Left hindlimb (tissue), 1 donor: ENCODE data around the gene SCARF2.

ENCODE experiments used
- DNase-seq: peaks from one replicate; pipeline ENCODE4 v3.0.0-alpha.2; 2018

SCARF2 gene

GRCh38 chr22:20439928-20440575 is 2.4 kb upstream of the SCARF2 start:
- DNase-seq = no peak

- peak; percentile 34 for DNase-seq
These were observed 1.9 kb upstream of the SCARF2 start for GRCh38 chr22:20439556-20439927.

DNA sequence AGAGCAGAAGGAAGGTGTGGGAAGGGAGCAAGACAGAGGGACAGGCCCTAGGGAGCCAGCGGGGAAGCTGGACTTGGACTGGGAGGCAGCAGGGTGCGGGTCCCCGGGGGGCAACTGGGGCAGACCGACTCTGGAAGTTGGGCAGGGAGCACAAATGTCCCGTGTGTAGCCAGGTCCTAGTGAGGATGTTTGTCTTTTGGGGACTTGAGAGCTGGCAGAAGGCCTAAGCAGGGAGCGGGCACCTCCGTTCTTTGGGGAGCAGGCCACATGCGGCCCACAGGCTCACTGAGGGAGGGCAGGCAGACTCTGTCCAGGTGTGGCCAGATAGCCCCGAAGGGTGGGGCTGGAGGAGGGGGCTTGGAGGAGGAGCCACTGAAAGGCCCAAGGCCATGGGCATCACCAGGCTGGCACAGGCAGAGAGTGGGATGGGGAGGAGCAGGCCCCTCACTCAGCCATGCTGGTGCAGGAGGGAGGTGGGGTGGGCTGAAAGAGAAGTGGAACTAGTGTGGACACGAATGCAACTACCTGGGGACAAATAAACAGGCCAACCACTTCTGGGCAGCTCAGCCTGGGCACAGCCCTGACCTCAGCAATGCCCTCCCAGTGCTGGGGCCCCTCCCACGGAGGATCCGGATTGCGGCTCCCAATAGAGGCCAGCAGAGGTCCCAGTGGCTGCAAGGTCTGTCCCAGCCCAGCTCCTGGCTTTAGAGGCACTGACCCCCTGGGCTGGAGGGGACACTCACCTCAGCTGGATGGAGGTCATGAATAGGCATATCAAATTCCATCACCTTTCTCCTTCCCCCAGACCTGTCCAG is 1.3 kb upstream of the SCARF2 start:
- DNase-seq = peak; percentile 53

- DNase-seq = no peak
These were observed 727 bp upstream of the SCARF2 start for GRCh38 chr22:20438427-20438677.

DNA sequence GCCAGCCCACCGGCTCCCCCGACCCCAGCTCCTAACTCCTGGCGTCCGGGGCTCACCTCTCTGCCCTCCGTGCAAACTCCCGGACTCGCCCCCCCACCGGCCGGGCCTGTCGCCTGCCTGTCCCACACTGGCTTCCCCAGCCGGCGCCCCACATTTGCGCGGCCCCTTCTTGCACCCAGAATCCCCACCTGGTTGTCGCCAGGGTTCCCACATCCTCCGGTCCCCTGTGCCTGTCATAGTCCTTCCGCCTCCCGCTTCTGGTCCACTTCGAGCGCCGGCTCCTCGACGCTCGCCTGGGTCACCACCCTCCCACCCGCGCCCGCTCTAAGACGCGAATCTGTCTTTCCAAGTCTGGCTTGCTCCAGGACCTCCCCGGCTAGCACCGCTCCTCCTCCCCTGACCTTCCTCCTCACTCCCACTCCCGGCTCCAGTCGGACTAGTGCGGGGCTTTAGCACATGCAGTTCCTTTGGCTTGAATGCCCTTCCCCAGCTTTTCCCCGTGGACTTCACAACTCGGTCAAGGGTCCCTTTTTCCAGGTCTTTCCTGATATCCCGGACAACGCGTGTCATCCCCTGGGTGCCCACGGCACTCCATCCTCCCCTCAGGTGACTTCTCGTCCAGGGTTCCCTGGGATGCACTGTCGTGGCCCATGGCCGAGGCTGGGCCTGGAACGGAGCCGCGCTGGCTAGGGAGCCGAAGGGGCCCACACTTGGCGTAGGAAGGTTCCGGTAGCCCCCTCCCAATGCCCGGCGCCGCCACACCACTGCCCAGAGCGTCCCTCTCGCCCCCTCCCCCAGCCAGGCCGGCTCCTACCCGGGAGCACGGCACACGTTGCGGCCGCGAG is 635 bp downstream of the SCARF2 start:
- DNase-seq = peak; percentile 60

- peak; percentile 83 for DNase-seq
These were observed 1.3 kb downstream of the SCARF2 start for GRCh38 chr22:20436307-20436767.

DNA sequence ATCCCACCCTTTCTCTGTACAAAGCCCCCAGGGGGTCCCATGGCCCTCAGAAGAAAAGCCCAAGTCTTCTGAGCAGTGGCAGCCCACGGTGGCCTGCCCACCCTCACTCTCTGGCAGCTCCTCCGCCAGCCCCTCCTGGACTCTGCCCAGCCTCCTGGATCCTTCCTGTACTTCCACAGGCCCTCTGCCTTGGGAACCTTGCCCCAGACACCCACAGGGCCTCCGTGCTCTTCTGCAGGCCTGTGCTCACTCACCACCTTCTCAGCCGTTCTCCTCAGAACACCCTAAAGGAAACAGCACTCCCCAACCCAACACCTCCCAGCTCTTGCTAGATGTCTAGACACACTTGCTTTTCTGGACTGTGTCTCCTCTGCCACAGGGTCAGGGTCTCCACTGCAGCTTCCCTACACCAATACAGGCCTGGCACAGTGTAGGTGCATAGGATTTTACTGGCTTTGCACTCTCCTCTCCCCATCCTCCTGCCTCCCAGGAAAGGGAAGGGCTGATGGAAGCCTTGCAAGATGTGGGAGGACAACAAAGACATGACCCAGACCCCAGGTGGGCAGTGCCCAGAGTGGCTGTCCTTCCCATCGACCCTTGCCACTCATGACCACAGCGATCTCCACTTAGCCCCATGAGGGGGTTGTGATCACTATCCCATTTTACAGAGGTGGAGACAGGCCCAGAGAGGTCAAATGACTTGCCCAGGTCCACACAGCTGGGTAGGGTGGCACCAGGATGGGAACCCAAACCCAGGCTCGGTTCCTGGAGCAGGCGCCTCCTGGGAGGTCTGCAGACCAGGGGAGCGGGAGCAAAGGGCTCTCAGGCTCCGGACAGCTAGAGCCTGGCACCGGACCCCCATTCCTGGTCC is 2.0 kb downstream of the SCARF2 start:
- DNase-seq = peak; percentile 41

DNA sequence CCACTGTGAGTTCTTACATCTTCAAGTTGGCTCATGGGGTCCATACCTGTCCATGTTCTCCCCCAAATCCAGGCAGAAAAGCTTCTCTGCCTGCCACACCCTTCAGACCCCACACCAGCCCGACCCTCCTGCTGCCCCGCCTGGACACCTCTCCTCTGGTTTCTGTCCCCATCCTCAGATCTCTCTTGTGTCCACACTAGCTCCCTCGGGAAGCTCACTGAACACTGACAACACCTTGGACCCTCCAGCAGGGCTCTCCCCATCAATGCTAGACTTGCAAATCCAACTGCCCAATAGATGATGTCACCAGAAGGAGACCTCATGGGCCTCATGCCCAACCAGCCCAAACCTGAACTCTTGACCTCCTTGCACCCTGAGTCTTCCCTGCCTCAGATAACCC is 2.9 kb downstream of the SCARF2 start:
- no peak for DNase-seq

GRCh38 chr22:20434264-20434751 is 3.3 kb downstream of the SCARF2 start:
- no peak for DNase-seq

GRCh38 chr22:20433686-20434241 is 3.9 kb downstream of the SCARF2 start:
- DNase-seq = no peak

GRCh38 chr22:20433191-20433590 is 4.4 kb downstream of the SCARF2 start:
- peak; percentile 27 for DNase-seq

GRCh38 chr22:20432244-20432686 is 5.4 kb downstream of the SCARF2 start:
- no peak for DNase-seq

DNA sequence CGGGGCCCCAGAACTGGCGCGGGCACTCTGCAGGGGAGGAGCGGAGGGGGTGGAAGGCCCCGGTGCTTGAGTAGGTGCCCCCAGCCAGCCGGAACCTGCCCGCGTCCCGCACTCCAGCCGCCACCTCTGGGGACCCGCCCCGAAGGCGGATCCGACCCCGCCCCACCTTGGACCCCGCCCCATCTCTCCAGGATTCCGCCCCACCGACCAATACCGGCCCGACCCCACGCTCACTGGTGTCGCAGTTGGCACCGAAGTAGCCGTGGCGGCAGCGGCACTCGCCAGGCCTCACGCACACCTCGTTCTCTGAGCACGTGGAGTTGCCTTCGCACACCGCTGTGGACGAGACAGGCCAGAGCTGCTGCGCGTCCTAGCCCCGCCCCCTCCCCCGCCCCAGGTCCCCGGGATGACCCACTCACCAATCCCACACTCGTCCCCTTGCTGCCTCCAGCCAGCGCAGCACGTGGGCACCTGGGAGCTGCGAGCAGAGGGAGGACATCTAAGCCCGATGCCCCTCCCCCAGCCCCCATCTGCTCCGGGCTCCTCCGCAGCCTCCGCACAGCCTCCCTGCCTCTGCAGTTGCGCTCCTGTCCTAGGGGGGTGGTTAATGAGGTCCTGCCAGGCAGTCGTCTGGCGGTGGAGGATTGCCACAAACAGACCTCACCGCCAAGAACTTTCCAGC is 6.0 kb downstream of the SCARF2 start:
- peak; percentile 50 for DNase-seq

- peak; percentile 51 for DNase-seq
These were observed 6.7 kb downstream of the SCARF2 start for GRCh38 chr22:20430720-20431510.

GRCh38 chr22:20430101-20430719 is 7.4 kb downstream of the SCARF2 start:
- no peak for DNase-seq

- no peak for DNase-seq
These were observed 8.1 kb downstream of the SCARF2 start for GRCh38 chr22:20429254-20430100.

DNA sequence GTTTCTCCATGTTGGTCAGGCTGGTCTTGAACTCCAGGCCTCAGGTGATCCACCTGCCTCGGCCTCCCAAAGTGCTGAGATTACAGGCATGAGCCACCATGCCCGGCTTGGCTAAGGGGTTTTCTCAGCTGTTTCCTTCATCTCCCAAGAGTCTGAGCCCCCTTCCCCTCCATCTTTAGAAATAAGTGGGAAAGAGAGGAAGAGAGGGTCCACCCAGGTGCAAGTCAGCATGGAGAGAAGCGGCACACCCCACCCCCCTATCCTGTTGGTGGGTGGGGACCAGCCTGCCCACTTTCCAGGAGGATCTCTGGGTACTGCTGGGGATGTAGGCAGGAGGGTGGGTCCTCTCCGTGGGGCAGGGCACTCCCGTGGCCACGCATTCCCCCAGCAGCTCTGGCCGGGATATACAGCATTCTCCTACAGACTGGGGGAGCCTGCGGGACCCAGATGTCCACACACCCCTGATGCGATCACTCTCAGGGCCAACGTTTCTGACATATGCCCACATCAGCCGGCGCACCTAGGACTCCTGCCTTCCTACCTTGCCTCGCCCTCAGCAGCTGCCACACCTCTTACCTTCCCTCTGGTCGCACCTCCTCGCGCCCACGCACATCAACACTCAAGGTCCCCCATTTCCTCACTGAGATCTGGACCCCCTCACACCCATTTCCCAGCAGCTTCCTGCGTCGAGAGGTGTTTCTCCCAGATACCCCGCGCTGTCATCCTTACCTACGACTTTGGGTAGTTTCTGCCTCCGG is 8.9 kb downstream of the SCARF2 start:
- no peak for DNase-seq

DNA sequence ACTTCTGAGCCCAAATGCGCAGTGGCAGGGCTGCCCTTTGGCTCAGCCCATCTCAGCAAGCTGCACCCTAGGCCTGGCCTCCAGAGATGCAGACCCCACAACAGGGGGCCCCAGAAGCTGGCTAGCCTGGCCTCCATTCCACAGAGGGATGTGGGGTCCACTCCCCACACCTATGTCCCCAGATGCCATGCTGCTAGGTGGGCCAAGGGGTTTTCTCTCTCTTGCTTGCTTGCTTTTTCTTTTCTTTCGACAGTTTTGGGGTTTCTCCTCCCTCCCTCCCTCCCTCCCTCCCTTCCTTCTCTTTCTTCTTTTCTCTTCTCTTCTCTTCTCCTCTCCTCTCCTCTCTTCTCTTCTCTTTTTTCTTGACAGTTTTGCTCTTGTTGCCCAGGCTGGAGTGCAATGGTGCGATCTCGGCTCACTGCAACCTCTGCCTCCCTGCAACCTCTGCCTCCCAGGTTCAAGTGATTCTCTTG is 9.6 kb downstream of the SCARF2 start:
- no peak for DNase-seq
